Trophoblast cell (in vitro differentiated cells and primary cell): ENCODE results near the gene MEGF10.

Experiments used
- DNase-seq, 2 donors: peaks; one replicate each; pipeline ENCODE4 v3.0.0-alpha.2; 2016
- H2AFZ ChIP-seq: 2 replicates; pipeline ENCODE4 v1.6.1; 2013; ENCODE audit warnings: low read length, moderate library complexity, mild to moderate bottlenecking; ENCODE audit not compliant: insufficient read depth, poor library complexity
- H2AK5ac ChIP-seq: 2 replicates; pipeline ENCODE4 v1.6.1; 2013; ENCODE audit warnings: mild to moderate bottlenecking, low read length
- H2BK120ac ChIP-seq: 2 replicates; pipeline ENCODE4 v1.6.1; 2013; ENCODE audit warnings: low read length, mild to moderate bottlenecking, moderate library complexity; ENCODE audit not compliant: insufficient read depth, poor library complexity
- H2BK12ac ChIP-seq: 2 replicates; pipeline ENCODE4 v1.6.1; 2013; ENCODE audit warnings: mild to moderate bottlenecking, low read length, moderate library complexity
- H2BK5ac ChIP-seq: 2 replicates; pipeline ENCODE4 v1.6.1; 2013; ENCODE audit warnings: low read length, low read depth, moderate library complexity, mild to moderate bottlenecking; ENCODE audit not compliant: poor library complexity
- H3K14ac ChIP-seq: 2 replicates; pipeline ENCODE4 v1.6.1; 2013; ENCODE audit warnings: mild to moderate bottlenecking, low read length
- H3K18ac ChIP-seq: 2 replicates; pipeline ENCODE4 v1.6.1; 2013; ENCODE audit warnings: mild to moderate bottlenecking, low read length
- H3K23ac ChIP-seq: 2 replicates; pipeline ENCODE4 v1.6.1; 2013; ENCODE audit warnings: low read length
- H3K27ac ChIP-seq: 2 replicates; pipeline ENCODE4 v1.5.1; 2013; ENCODE audit warnings: low read depth, mild to moderate bottlenecking, inconsistent platforms, low read length, moderate library complexity
- H3K27me3 ChIP-seq: 2 replicates; pipeline ENCODE4 v1.6.1; 2013; ENCODE audit warnings: inconsistent platforms, mild to moderate bottlenecking, low read length, moderate library complexity; ENCODE audit not compliant: insufficient read depth
- H3K36me3 ChIP-seq, 2 experiments: 1 replicate in 1 of 2; 2 replicates in 1 of 2; pipeline ENCODE4 v1.6.1; 2013; ENCODE audit warnings: low read length in 2 of 2, mild to moderate bottlenecking in 2 of 2, moderate library complexity in 1 of 2; ENCODE audit not compliant: insufficient read depth in 2 of 2, control insufficient read depth in 1 of 2
- H3K4ac ChIP-seq: 2 replicates; pipeline ENCODE4 v1.6.1; 2013; ENCODE audit warnings: low read depth, mild to moderate bottlenecking, low read length, moderate library complexity
- H3K4me1 ChIP-seq, 2 experiments: 1 replicate in 1 of 2; 2 replicates in 1 of 2; pipeline ENCODE4 v1.6.1; 2013; ENCODE audit warnings: low read length in 2 of 2, mild to moderate bottlenecking in 2 of 2, moderate library complexity in 1 of 2; ENCODE audit not compliant: insufficient read depth in 2 of 2, control insufficient read depth in 1 of 2
- H3K4me2 ChIP-seq: 2 replicates; pipeline ENCODE4 v1.6.1; 2013; ENCODE audit warnings: inconsistent platforms, mild to moderate bottlenecking, low read length, moderate library complexity
- H3K4me3 ChIP-seq: 2 replicates; pipeline ENCODE4 v1.5.1; 2013; ENCODE audit warnings: mild to moderate bottlenecking, low read depth, low read length, inconsistent platforms
- H3K79me1 ChIP-seq: one replicate; pipeline ENCODE4 v1.6.1; 2013; ENCODE audit warnings: low read length
- H3K79me2 ChIP-seq: 2 replicates; pipeline ENCODE4 v1.6.1; 2013; ENCODE audit warnings: low read length, mild to moderate bottlenecking; ENCODE audit not compliant: control insufficient read depth, insufficient read depth, poor library complexity
- H3K9ac ChIP-seq: 2 replicates; pipeline ENCODE4 v1.6.1; 2013; ENCODE audit warnings: mild to moderate bottlenecking, low read length
- H3K9me3 ChIP-seq: 2 replicates; pipeline ENCODE4 v1.6.1; 2013; ENCODE audit warnings: low read depth, mild to moderate bottlenecking, control low read depth, inconsistent platforms, low read length; ENCODE audit not compliant: insufficient read depth
- H4K12ac ChIP-seq: 2 replicates; pipeline ENCODE4 v1.6.1; 2013; ENCODE audit warnings: low read depth, mild to moderate bottlenecking, low read length, moderate library complexity
- H4K8ac ChIP-seq: 2 replicates; pipeline ENCODE4 v1.6.1; 2013; ENCODE audit warnings: low read depth, mild to moderate bottlenecking, low read length, moderate library complexity
- H4K91ac ChIP-seq: one replicate; pipeline ENCODE4 v1.6.1; 2013; ENCODE audit warnings: low read depth, mild to moderate bottlenecking, low read length, moderate library complexity
- WGBS: extraction: QIAGEN DNeasy Blood & Tissue Kit; methylation state at CpG from one replicate; pipeline ENCODE4 v1.1.7; 2013; ENCODE audit warnings: missing lambda C conversion rate; ENCODE audit not compliant: insufficient read length, insufficient coverage; ENCODE audit errors: extremely low coverage; 5-methylcytosine and 5-hydroxymethylcytosine counted together

MEGF10 gene

GRCh38 chr5:127290946-127291693 is 524 bp downstream of the MEGF10 start:
- H3K4me3 ChIP-seq = peak overlapping the region; percentile 66
- H3K9me3 ChIP-seq = no peaks in the 10 kb centered on the region
- H3K4me2 ChIP-seq = peak overlapping the region; percentile 99
- no peak overlapping the region for H3K4ac ChIP-seq
- WGBS = no CpG with 5 or more reads among the region's 28 CpGs
- H2BK120ac ChIP-seq = no peak overlapping the region
- H2BK12ac ChIP-seq = no peak overlapping the region
- no peaks in the 10 kb centered on the region for H3K36me3 ChIP-seq
- no peak overlapping the region for H4K12ac ChIP-seq
- H3K79me1 ChIP-seq = no peaks in the 10 kb centered on the region
- no peak overlapping the region for H3K27ac ChIP-seq
- no peak overlapping the region for H3K9ac ChIP-seq
- H3K18ac ChIP-seq = no peak overlapping the region
- H2BK5ac ChIP-seq = no peak overlapping the region
- no peak overlapping the region for H4K91ac ChIP-seq
- no peak overlapping the region for H3K23ac ChIP-seq
- H2AK5ac ChIP-seq = no peak overlapping the region
- no peak overlapping the region for H4K8ac ChIP-seq
- H2AFZ ChIP-seq = peak overlapping the region; percentile 27
- no peak for DNase-seq
- no peaks in the 10 kb centered on the region for H3K79me2 ChIP-seq
- H3K27me3 ChIP-seq = peaks cover 11% of the 10 kb centered on the region
- H3K14ac ChIP-seq = no peak overlapping the region
- peaks cover 3 to 11% of the 10 kb centered on the region in 2 experiments for H3K4me1 ChIP-seq

- no peak for DNase-seq
Observed at GRCh38 chr5:127292030-127292735, 1.6 kb downstream of the MEGF10 start.

GRCh38 chr5:127293373-127293772 is 2.8 kb downstream of the MEGF10 start:
- Histone ChIP-seq H3K4me3 (no peak overlapping the region), H3K18ac (no peak overlapping the region)

More at GRCh38 chr5:127292030-127292735, 1.6 kb downstream of the MEGF10 start:
- Histone ChIP-seq H3K18ac (no peak overlapping the region), H3K14ac (no peak overlapping the region), H3K36me3 (no peaks in the 10 kb centered on the region), H2BK120ac (no peak overlapping the region), H4K12ac (no peak overlapping the region), H3K27me3 (peaks cover 11% of the 10 kb centered on the region), H2AK5ac (no peak overlapping the region), H3K4me2 (no peak overlapping the region), H3K4ac (no peak overlapping the region), H3K79me2 (no peaks in the 10 kb centered on the region), H2AFZ (no peak overlapping the region), H3K9ac (no peak overlapping the region), H2BK12ac (no peak overlapping the region), H3K23ac (no peak overlapping the region), H3K4me1 (peaks cover 3 to 11% of the 10 kb centered on the region in 2 experiments), H3K79me1 (no peaks in the 10 kb centered on the region), H3K9me3 (no peaks in the 10 kb centered on the region), H4K8ac (no peak overlapping the region), H4K91ac (no peak overlapping the region), H3K4me3 (no peak overlapping the region), H2BK5ac (no peak overlapping the region), H3K27ac (no peak overlapping the region)
- no CpG with 5 or more reads among the region's 2 CpGs for WGBS

GRCh38 chr5:127294829-127295228 is 4.2 kb downstream of the MEGF10 start:
- Histone ChIP-seq H3K4ac (no peak overlapping the region), H2BK5ac (no peak overlapping the region), H3K27me3 (peaks cover 11% of the 10 kb centered on the region), H3K9ac (no peak overlapping the region), H3K36me3 (no peaks in the 10 kb centered on the region), H3K79me1 (no peaks in the 10 kb centered on the region), H3K4me1 (peaks cover 3 to 11% of the 10 kb centered on the region in 2 experiments), H3K4me3 (no peak overlapping the region), H2BK12ac (no peak overlapping the region), H4K12ac (no peak overlapping the region), H3K18ac (no peak overlapping the region), H3K9me3 (no peaks in the 10 kb centered on the region), H4K8ac (no peak overlapping the region), H2AFZ (no peak overlapping the region), H3K27ac (no peak overlapping the region), H2AK5ac (no peak overlapping the region), H2BK120ac (no peak overlapping the region), H3K23ac (no peak overlapping the region), H3K79me2 (no peaks in the 10 kb centered on the region), H4K91ac (no peak overlapping the region), H3K14ac (no peak overlapping the region), H3K4me2 (no peak overlapping the region)
- DNase-seq = no peak
- WGBS = no CpG with 5 or more reads among the region's 1 CpG

More at GRCh38 chr5:127293373-127293772, 2.8 kb downstream of the MEGF10 start:
- Histone ChIP-seq H2BK12ac (no peak overlapping the region), H3K9ac (no peak overlapping the region), H3K9me3 (no peaks in the 10 kb centered on the region), H3K14ac (no peak overlapping the region), H2BK120ac (no peak overlapping the region), H3K4ac (no peak overlapping the region), H3K27ac (no peak overlapping the region), H3K4me1 (peaks cover 3 to 11% of the 10 kb centered on the region in 2 experiments), H2AK5ac (no peak overlapping the region), H2BK5ac (no peak overlapping the region), H3K27me3 (peaks cover 11% of the 10 kb centered on the region), H2AFZ (no peak overlapping the region), H3K79me1 (no peaks in the 10 kb centered on the region), H3K23ac (no peak overlapping the region), H3K4me2 (no peak overlapping the region), H4K8ac (no peak overlapping the region), H3K79me2 (no peaks in the 10 kb centered on the region), H4K91ac (no peak overlapping the region), H4K12ac (no peak overlapping the region), H3K36me3 (no peaks in the 10 kb centered on the region)
- DNase-seq = no peak
